Prostate gland (tissue), 2 donors: Measurements from ENCODE around the gene MAGI2.

Source experiments
- CTCF ChIP-seq, 4 experiments: fragments of 200-600 bp in 2 of 4; fragments of 450-650 bp in 2 of 4; sonication (generic) in 2 of 4; IDR thresholded peaks; 1 replicate in 3 of 4; 2 replicates in 1 of 4; pipeline ENCODE4 v1.5.1; 2016 to 2019; ENCODE audit warnings: antibody characterized with exemption in 4 of 4, mild to moderate bottlenecking in 2 of 4, moderate library complexity in 2 of 4
- POLR2AphosphoS5 ChIP-seq: sonication (generic); formaldehyde crosslinking; IDR thresholded peaks from one replicate; pipeline ENCODE4 v1.6.1; 2017; ENCODE audit warnings: antibody characterized with exemption

- TF ChIP-seq CTCF (IDR thresholded peaks at IDR 0.05) (no peak), POLR2AphosphoS5 (no peak)
Observed at GRCh38 chr7:78072201-78072590, 1381.3 kb downstream of the MAGI2 start.
